GM19372 (cell line): ENCODE data around the gene ACER3.

Source experiments
- ATAC-seq: cut with Tn5 transposase; IDR thresholded peaks from one replicate; pipeline ENCODE4 v1.9.1; 2021; ENCODE audit warnings: mild to moderate bottlenecking, low read depth, moderate library complexity; ENCODE audit not compliant: unreplicated experiment

The ACER3 gene

GRCh38 chr11:76911415-76911808 is 50.7 kb downstream of the ACER3 start:
- no peak for ATAC-seq

GRCh38 chr11:76916712-76917111 is 56.0 kb downstream of the ACER3 start:
- no peak for ATAC-seq

- ATAC-seq: no peak
These were observed 58.2 kb downstream of the ACER3 start for GRCh38 chr11:76918941-76919386.

GRCh38 chr11:76919467-76919866 is 58.7 kb downstream of the ACER3 start:
- ATAC-seq: no peak

- peak; percentile 62 for ATAC-seq
These were observed 59.4 kb downstream of the ACER3 start for GRCh38 chr11:76919887-76920746.

GRCh38 chr11:76927160-76927559 is 66.4 kb downstream of the ACER3 start:
- ATAC-seq: no peak

GRCh38 chr11:76935042-76935441 is 74.3 kb downstream of the ACER3 start:
- no peak for ATAC-seq

GRCh38 chr11:76939219-76939631 is 78.5 kb downstream of the ACER3 start:
- no peak for ATAC-seq

- ATAC-seq: no peak
These were observed 83.5 kb downstream of the ACER3 start for GRCh38 chr11:76944225-76944624.

GRCh38 chr11:76946223-76946622 is 85.5 kb downstream of the ACER3 start:
- no peak for ATAC-seq

- no peak for ATAC-seq
These were observed 86.5 kb downstream of the ACER3 start for GRCh38 chr11:76947190-76947589.

GRCh38 chr11:76947800-76948199 is 87.1 kb downstream of the ACER3 start:
- no peak for ATAC-seq

- ATAC-seq: no peak
These were observed 94.9 kb downstream of the ACER3 start for GRCh38 chr11:76955459-76956114.

- peak; percentile 94 for ATAC-seq
These were observed 102.1 kb downstream of the ACER3 start for GRCh38 chr11:76962583-76963416.

- ATAC-seq: peak; percentile 15
These were observed 102.9 kb downstream of the ACER3 start for GRCh38 chr11:76963417-76964168.

GRCh38 chr11:76972051-76972450 is 111.3 kb downstream of the ACER3 start:
- no peak for ATAC-seq

- no peak for ATAC-seq
These were observed 113.6 kb downstream of the ACER3 start for GRCh38 chr11:76974179-76974891.

GRCh38 chr11:76975513-76975912 is 114.8 kb downstream of the ACER3 start:
- ATAC-seq: no peak

- ATAC-seq: no peak
These were observed 117.1 kb downstream of the ACER3 start for GRCh38 chr11:76977791-76978190.

GRCh38 chr11:76978239-76978638 is 117.5 kb downstream of the ACER3 start:
- ATAC-seq: no peak
